GM21447 (cell line): ENCODE measurements around the gene CTRL.
"Not testable (repeated sequence)": the region's sequence is repeated elsewhere in the genome, so short reads cannot be mapped to it uniquely, and the experiment has no call there.

Experiments
- ATAC-seq: cut with Tn5 transposase; IDR thresholded peaks from one replicate; pipeline ENCODE4 v1.9.1; 2021; ENCODE audit not compliant: unreplicated experiment

The CTRL gene

GRCh38 chr16:67931712-67932461 is at the start of gene CTRL:
Gene CTRL, minus strand, starts transcription at chr16:67931862. Its CDS starts 10 bp downstream, at chr16:67931852.
- no peak for ATAC-seq

DNA sequence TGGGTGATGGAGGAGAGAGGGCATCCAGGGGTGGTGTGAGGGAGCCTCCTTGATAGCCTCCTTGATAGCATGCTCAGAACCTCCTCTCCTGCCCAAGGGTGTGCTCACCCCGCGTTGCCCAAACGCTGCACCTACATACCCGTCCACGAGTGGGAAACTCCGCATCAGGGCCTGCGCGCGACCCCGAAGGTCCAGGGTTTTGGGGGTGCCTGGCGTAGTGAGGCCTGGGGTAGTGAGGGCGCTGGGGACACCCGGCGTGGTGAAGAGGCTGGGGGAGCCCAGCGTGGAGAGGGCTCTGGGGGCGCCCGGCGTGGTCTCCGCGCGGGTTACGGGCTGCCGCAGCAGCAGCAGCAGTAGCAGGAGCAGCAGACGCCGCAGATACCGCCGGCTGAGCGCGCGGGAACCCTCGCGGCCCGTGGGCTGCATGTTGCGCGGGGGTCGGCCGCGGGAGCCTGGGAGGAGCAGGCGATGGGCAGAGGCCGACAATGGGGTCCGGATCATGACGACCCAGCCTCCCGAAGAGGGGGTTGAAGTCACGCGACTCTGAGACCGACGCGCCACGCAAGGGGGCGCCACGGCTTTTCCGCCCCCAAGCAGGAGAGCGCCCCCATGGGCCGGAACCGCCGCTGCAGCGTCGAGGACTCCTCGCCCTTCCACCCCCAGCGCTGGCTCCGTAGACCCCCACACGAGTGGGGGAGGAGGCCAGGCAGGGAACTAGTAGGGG is 48.5 kb upstream of the CTRL start, which contains the start of gene DPEP3:
Gene DPEP3 (minus strand): TSS at position 545 of the 724 bp plus-strand sequence. CDS start 119 bp downstream, at position 426.
- ATAC-seq, result no peak

GRCh38 chr16:67977469-67978227 is 46.0 kb upstream of the CTRL start:
- ATAC-seq, result no peak

DNA sequence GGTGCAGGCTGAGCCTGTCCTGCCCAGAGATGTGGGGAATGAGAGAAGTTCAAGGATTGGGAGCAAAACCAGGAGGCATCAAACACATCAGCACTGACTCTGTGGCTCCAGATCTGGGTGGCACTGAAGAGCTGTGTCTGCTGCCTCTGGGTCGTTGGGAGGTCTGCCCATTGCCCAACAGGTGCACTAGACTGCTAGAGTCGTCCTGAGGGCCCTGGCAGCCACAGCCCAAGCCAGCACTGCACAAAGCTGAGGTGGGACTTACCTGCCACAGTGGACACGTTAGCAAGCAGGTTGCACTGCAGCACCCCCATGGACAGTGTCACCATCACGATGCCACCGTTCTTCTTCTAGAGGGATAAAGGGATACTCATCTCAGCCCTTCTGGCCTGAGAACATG is 45.3 kb upstream of the CTRL start:
- no peak for ATAC-seq

- ATAC-seq, result no peak
These were observed 44.5 kb upstream of the CTRL start for GRCh38 chr16:67976205-67976604.

- ATAC-seq, result no peak
These were observed 43.9 kb upstream of the CTRL start for GRCh38 chr16:67975321-67976105.

- ATAC-seq, result not testable (repeated sequence)
These were observed 40.6 kb upstream of the CTRL start for GRCh38 chr16:67972285-67972684.

- no peak for ATAC-seq
These were observed 39.4 kb upstream of the CTRL start for GRCh38 chr16:67971111-67971510.

- no peak for ATAC-seq
These were observed 37.8 kb upstream of the CTRL start for GRCh38 chr16:67969254-67970039.

DNA sequence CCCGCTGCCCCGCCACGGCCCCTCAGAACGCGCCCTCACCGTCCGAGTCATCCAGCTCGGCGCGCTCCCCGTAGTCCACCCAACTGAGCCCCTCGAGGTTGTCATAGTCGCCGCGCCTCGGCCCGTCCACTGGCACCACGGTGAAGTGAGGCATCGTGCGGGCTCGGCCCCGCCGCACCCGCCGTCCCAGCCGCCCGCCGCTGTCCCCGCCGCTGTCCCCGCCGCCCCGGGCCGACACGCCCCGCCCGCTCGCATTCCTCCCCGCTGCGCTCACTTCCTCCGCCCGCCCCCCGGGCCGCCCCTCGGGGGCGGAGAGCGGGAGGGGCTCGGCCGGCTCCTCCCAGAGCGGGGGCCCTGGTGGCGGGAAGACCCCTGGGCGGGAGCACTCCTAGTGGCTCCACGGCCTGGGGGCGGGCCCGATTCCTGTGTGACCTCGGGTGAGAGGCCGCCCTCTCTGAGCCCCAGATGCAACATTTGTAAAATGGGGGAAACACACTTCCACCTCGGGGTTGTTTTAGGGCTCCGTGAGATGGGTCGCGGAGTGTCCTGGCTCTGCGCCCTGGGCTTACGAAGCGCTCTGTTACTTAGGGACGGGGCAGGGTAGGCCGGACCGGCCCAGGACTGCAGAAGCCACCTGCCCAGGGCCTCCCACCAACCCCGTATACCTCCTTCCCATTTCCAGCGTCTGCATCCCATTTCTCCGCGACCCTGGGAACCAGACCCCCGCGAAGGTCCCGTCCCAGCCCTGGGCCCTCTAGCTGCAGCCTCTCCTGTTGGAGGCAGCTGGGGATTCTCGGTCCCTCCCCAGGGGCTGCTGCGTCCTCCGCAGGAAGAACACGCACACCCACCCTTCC is 37.0 kb upstream of the CTRL start, which contains the start of gene SLC12A4:
Gene SLC12A4 (minus strand): TSS at position 238 of the 854 bp plus-strand sequence. CDS start 84 bp downstream, at position 154.
- peak; percentile 76 for ATAC-seq

- ATAC-seq, result peak; percentile 29
These were observed 36.3 kb upstream of the CTRL start for GRCh38 chr16:67967958-67968399.

GRCh38 chr16:67967183-67967957 is 35.7 kb upstream of the CTRL start:
- no peak for ATAC-seq

DNA sequence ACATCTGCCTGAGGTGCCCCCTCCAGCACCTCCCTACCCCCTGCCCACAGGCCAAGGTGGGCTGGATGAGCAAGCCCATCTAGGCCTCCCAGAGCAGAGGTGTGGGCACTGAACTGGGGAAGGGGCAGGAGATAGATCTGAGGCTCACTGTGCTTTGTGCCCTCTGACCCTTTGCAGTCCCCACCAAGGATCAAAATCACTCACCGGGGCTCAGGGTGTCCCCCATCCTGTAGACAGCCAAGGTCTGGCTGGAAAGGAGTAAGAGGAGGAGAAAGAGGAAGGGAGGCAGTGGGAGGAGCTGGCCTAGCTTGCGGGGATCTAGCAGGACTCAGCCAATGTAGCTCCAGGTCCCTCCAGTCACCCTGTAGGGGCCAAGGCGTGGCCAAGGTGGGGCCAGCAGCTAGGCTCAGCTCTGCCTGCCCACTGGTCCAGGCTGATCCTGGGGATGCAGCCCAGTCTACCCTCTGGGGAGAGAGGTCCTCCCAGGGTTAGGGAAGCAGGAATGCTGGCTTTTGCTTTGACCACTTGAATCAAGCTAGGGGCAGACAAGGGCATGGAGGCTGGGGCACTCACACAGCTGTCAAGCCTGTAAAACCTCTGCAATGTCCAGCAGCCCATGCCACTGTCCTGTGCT is 35.0 kb upstream of the CTRL start:
- no peak for ATAC-seq

DNA sequence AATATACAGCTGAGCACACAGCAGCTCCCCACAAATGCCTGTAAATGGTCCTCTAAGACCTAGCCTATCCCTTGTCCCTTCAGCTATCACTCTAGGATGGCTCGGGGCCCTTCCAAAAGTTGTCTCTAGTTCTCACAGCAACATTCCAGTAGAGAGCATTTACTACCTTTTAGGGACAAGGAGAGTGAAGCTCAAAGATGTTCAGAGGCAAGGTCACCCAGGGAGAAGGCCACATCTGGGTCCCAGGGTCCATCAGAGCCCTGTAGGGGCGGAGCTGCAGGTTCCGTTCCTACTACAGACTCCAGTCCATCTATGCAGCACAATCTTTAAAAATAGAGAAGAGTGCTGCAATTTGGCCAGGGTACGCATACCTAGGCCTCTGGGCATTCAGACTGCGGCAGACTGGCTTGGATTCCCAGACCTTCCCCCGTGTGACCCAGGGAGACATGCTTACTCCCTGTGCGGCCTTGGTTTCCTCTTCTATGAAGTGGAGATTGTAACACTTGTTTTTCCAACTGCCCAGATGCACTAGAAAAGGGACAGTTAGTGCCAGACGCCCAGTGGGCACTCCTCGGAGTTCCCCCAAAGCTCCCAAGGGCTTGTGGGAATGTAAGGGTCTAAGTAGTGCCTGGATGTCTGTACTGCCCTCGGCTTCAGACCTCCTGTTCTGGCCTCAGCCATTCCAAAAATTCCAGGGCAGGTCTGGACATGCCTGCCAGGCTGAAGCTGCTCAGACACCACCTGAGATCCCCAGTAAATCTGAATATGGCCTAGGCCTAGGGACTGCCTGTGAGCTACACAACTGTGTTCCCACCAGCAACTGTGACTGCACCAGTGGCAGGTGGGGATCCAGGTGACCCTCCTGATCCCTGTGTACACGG is 34.2 kb upstream of the CTRL start:
- ATAC-seq, result no peak

DNA sequence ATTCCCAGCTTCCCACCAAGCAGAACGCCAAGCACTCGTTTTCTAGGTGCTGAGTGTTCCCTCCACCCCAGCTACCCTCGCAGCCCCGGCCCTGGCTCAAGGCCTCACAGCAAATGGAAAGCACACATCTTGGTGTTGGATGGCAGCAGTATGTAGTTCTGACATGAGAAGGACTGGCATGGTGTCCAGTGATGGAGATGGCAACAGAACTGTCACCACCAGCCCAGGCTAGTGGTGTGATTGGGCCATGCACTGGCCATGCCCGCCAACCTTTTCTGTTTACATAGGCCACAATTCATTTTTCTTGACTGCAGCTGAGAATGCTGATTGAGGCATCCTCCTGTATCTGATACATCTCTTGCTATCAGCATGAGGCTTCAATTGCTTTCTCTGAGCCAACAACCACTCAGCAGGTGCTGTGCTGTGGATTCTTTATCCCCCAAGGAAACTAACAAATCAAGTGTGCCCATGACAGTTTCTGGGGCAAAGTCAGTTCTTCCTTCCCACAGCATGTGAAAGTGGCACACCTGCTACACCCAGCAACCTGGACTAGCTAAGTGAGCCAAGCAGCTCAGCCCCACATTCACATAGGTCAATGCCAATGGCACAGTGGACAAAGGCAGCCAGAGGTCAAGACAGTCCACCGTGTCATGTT is 32.9 kb upstream of the CTRL start:
- ATAC-seq, result no peak

DNA sequence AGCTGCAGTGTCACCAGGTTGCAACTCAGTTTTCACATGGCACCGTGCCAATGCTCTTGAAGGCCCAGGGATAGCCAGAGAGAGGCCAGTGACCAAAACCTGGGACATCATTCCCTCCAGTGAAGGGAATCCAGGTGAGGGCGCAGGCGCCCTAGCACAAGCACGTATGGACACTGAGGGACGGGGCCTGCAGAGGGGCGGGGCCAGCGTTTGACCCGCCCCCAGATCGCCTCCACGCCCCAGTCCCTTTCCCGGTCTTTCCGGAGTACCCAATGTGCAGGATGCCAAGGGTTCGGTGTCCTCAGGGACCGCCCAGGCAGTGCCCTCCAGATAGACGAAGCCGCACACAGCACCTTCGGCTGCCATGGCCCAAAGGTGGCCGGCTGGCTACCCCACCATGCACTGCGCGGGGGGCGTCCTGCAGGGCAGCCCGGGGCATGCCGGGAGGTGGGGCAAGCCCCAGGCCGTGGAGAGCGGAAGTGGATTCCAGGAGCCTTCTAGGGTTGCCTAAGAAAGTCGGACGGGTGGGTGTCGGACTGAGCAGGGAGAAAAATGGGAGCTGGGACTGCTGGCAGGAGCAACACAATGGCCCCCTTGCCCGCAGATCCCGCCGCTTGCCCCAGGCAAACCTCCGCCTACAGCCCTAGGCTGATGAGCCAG is 32.1 kb upstream of the CTRL start:
- ATAC-seq, result no peak
